ENCODE measurements around the gene TEDDM1. TPM values are rescaled to one million over a fixed set of nuclear protein-coding genes. Genes with fewer than 3 reads are reported as not detected.

TEDDM1 gene, protein sequence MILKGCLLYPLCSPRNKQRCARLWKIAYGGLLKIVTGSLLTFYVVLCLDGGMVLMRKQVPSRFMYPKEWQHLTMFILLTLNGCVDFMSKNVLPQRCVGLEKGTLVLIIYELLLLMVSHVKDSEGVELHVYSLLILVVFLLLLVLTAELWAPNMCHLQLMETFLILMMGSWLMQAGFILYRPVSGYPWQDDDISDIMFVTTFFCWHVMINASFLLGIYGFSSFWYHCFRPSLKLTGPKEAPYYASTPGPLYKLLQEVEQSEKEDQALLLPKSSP
- total RNA-seq (2014; rRNA removed; shearing (Covaris generic)), result not detected in 2 replicates
- not detected in 2 replicates for polyA plus RNA-seq (2016; fragmentation: Nextera tagmentation; extraction: Ambion mirVana)
- long read RNA-seq, result 0 reads

DNA sequence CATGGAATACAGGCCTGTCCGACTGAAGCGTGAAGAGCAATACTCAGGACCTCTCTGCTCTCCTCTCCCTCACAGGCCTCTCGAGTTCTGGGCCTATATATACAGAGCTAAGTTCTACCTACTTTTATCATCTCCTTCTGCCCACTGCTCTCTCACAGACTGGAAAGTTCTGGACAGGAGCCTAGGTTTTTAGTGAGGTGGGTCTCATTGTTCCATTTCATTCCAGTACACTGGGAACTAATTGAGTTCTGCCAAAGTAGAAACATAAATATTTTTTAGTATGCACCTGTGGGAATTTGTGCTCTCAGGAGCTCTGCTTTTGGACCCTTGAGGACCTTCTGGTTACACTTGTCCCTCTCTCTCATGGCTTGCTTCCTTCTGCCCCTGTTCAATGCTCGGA is at the start of gene TEDDM1:
Gene TEDDM1, minus strand, starts transcription at position 101 of the 400 bp plus-strand sequence. CDS start 182 bp downstream, outside the sequence.
- Histone ChIP-seq H3K79me2 (replicated peaks; ENCODE audit: insufficient read depth) (no peaks in the 10 kb centered on the region), H4K20me1 (replicated peaks; ENCODE audit: insufficient read depth) (no peaks in the 10 kb centered on the region), H3K9me2 (ENCODE audit: insufficient read depth) (peaks cover 7% of the 10 kb centered on the region; the same call in 1 of the 2 replicates), H3K36me3 (ENCODE audit: insufficient read depth) (no peaks in the 10 kb centered on the region), H3K4me2 (no peak within 1 kb of the TSS), H3F3A (replicated peaks; ENCODE audit: low read depth) (no peaks in the 10 kb centered on the region), H3K4me1 (ENCODE audit: insufficient read depth) (no peaks in the 10 kb centered on the region), H3K27me3 (ENCODE audit: insufficient read depth) (no peaks in the 10 kb centered on the region), H2AFZ (no peak within 1 kb of the TSS), H3K27ac (ENCODE audit: low read depth) (no peak within 1 kb of the TSS), H3K4me3 (no peak within 1 kb of the TSS)
- Mint-ChIP-seq H3K4me3 (no peak within 1 kb of the TSS), H3K27ac (no peak within 1 kb of the TSS), H3K4me1 (peaks cover 21% of the 10 kb centered on the region), H3K36me3 (ENCODE audit: low read depth) (no peaks in the 10 kb centered on the region), H3K27me3 (ENCODE audit: insufficient read depth, low read depth, poor library complexity) (peaks cover 4% of the 10 kb centered on the region), H3K9me3 (no peaks in the 10 kb centered on the region)
- no peak for TF ChIP-seq CREB1 (CRISPR knock-in tag; IDR thresholded peaks at IDR 0.05; ENCODE audit: low read depth)
- TF ChIP-seq, protein P1, sequence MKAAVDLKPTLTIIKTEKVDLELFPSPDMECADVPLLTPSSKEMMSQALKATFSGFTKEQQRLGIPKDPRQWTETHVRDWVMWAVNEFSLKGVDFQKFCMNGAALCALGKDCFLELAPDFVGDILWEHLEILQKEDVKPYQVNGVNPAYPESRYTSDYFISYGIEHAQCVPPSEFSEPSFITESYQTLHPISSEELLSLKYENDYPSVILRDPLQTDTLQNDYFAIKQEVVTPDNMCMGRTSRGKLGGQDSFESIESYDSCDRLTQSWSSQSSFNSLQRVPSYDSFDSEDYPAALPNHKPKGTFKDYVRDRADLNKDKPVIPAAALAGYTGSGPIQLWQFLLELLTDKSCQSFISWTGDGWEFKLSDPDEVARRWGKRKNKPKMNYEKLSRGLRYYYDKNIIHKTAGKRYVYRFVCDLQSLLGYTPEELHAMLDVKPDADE (IDR thresholded peaks at IDR 0.05), result no peak
- TF ChIP-seq, protein P2, sequence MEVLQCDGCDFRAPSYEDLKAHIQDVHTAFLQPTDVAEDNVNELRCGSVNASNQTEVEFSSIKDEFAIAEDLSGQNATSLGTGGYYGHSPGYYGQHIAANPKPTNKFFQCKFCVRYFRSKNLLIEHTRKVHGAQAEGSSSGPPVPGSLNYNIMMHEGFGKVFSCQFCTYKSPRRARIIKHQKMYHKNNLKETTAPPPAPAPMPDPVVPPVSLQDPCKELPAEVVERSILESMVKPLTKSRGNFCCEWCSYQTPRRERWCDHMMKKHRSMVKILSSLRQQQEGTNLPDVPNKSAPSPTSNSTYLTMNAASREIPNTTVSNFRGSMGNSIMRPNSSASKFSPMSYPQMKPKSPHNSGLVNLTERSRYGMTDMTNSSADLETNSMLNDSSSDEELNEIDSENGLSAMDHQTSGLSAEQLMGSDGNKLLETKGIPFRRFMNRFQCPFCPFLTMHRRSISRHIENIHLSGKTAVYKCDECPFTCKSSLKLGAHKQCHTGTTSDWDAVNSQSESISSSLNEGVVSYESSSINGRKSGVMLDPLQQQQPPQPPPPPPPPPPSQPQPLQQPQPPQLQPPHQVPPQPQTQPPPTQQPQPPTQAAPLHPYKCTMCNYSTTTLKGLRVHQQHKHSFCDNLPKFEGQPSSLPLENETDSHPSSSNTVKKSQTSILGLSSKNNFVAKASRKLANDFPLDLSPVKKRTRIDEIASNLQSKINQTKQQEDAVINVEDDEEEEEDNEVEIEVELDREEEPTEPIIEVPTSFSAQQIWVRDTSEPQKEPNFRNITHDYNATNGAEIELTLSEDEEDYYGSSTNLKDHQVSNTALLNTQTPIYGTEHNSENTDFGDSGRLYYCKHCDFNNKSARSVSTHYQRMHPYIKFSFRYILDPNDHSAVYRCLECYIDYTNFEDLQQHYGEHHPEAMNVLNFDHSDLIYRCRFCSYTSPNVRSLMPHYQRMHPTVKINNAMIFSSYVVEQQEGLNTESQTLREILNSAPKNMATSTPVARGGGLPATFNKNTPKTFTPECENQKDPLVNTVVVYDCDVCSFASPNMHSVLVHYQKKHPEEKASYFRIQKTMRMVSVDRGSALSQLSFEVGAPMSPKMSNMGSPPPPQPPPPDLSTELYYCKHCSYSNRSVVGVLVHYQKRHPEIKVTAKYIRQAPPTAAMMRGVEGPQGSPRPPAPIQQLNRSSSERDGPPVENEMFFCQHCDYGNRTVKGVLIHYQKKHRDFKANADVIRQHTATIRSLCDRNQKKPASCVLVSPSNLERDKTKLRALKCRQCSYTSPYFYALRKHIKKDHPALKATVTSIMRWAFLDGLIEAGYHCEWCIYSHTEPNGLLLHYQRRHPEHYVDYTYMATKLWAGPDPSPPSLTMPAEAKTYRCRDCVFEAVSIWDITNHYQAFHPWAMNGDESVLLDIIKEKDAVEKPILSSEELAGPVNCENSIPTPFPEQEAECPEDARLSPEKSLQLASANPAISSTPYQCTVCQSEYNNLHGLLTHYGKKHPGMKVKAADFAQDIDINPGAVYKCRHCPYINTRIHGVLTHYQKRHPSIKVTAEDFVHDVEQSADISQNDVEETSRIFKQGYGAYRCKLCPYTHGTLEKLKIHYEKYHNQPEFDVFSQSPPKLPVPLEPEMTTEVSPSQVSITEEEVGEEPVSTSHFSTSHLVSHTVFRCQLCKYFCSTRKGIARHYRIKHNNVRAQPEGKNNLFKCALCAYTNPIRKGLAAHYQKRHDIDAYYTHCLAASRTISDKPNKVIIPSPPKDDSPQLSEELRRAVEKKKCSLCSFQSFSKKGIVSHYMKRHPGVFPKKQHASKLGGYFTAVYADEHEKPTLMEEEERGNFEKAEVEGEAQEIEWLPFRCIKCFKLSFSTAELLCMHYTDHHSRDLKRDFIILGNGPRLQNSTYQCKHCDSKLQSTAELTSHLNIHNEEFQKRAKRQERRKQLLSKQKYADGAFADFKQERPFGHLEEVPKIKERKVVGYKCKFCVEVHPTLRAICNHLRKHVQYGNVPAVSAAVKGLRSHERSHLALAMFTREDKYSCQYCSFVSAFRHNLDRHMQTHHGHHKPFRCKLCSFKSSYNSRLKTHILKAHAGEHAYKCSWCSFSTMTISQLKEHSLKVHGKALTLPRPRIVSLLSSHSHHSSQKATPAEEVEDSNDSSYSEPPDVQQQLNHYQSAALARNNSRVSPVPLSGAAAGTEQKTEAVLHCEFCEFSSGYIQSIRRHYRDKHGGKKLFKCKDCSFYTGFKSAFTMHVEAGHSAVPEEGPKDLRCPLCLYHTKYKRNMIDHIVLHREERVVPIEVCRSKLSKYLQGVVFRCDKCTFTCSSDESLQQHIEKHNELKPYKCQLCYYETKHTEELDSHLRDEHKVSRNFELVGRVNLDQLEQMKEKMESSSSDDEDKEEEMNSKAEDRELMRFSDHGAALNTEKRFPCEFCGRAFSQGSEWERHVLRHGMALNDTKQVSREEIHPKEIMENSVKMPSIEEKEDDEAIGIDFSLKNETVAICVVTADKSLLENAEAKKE (CRISPR knock-in tag; IDR thresholded peaks at IDR 0.05), result no peak
- TF ChIP-seq, protein P3, sequence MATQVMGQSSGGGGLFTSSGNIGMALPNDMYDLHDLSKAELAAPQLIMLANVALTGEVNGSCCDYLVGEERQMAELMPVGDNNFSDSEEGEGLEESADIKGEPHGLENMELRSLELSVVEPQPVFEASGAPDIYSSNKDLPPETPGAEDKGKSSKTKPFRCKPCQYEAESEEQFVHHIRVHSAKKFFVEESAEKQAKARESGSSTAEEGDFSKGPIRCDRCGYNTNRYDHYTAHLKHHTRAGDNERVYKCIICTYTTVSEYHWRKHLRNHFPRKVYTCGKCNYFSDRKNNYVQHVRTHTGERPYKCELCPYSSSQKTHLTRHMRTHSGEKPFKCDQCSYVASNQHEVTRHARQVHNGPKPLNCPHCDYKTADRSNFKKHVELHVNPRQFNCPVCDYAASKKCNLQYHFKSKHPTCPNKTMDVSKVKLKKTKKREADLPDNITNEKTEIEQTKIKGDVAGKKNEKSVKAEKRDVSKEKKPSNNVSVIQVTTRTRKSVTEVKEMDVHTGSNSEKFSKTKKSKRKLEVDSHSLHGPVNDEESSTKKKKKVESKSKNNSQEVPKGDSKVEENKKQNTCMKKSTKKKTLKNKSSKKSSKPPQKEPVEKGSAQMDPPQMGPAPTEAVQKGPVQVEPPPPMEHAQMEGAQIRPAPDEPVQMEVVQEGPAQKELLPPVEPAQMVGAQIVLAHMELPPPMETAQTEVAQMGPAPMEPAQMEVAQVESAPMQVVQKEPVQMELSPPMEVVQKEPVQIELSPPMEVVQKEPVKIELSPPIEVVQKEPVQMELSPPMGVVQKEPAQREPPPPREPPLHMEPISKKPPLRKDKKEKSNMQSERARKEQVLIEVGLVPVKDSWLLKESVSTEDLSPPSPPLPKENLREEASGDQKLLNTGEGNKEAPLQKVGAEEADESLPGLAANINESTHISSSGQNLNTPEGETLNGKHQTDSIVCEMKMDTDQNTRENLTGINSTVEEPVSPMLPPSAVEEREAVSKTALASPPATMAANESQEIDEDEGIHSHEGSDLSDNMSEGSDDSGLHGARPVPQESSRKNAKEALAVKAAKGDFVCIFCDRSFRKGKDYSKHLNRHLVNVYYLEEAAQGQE (IDR thresholded peaks at IDR 0.05; ENCODE audit: unreplicated experiment), result no peak
- TF ChIP-seq EZH2 (IDR thresholded peaks at IDR 0.05; ENCODE audit: low read depth, unreplicated experiment), result no peak
- TF ChIP-seq STAT1 (IDR thresholded peaks at IDR 0.05; ENCODE audit: unreplicated experiment), result no peak
- no peak for TF ChIP-seq JUNB (IDR thresholded peaks at IDR 0.05; ENCODE audit: unreplicated experiment)
- TF ChIP-seq CTCF (conservative IDR thresholded peaks at IDR 0.05; ENCODE audit: low read depth in 2 of 2), result no peak
- TF ChIP-seq ZNF331 (CRISPR knock-in tag; IDR thresholded peaks at IDR 0.05; ENCODE audit: low read depth), result no peak
- no peak for TF ChIP-seq ZNF114 (CRISPR knock-in tag; IDR thresholded peaks at IDR 0.05)
- TF ChIP-seq POLR2AphosphoS5 (IDR thresholded peaks at IDR 0.05; ENCODE audit: low read depth), result no peak
- DNase-seq (ENCODE audit: low spot score) (no peak), ATAC-seq (no peak)

Data from GM23338 (cell line).